Gastroesophageal sphincter (tissue), 4 donors: ENCODE data around the gene LRRC8C. TPM values are rescaled to one million over a fixed set of nuclear protein-coding genes. Genes with fewer than 3 reads are reported as not detected.

Experiments used
- ATAC-seq: fragments of 150-250 bp; one replicate; pipeline ENCODE4 v1.9.1; 2016; ENCODE audit warnings: mild to moderate bottlenecking, moderate library complexity
- H3K27ac ChIP-seq, 4 donors: fragments of 200-600 bp; sonication (generic) in 3 of 4; 1 replicate in 3 of 4; 2 replicates in 1 of 4; pipeline ENCODE4 v1.5.1; 2016 to 2019
- H3K27me3 ChIP-seq: fragments of 200-600 bp; sonication (generic); one replicate; pipeline ENCODE4 v1.5.1; 2019
- H3K36me3 ChIP-seq, 2 donors: fragments of 200-600 bp; sonication (generic); one replicate each; pipeline ENCODE4 v1.5.1; 2019; ENCODE audit warnings: control low read depth in 1 of 2
- H3K4me1 ChIP-seq, 3 donors: fragments of 200-600 bp; sonication (generic); 1 replicate in 2 of 3; 2 replicates in 1 of 3; pipeline ENCODE4 v1.5.1; 2016 to 2019; ENCODE audit warnings: control low read depth in 2 of 3
- H3K4me3 ChIP-seq, 2 donors: fragments of 200-600 bp; sonication (generic); one replicate each; pipeline ENCODE4 v1.5.1; 2019; ENCODE audit warnings: mild to moderate bottlenecking in 1 of 2, moderate library complexity in 1 of 2
- H3K9me3 ChIP-seq, 3 donors: fragments of 200-600 bp; sonication (generic); one replicate each; pipeline ENCODE4 v1.5.1; 2017 to 2019; ENCODE audit warnings: control low read depth in 2 of 3
- CTCF ChIP-seq, 4 experiments: fragments of 200-600 bp in 2 of 4; fragments of 450-650 bp in 2 of 4; sonication (generic) in 1 of 4; IDR thresholded peaks; one replicate each; pipeline ENCODE4 v1.5.1; 2017 to 2019; ENCODE audit warnings: antibody characterized with exemption in 4 of 4, mild to moderate bottlenecking in 2 of 4, moderate library complexity in 2 of 4
- EP300 ChIP-seq: sonication (generic); formaldehyde crosslinking; IDR thresholded peaks from one replicate; pipeline ENCODE4 v1.6.1; 2017; ENCODE audit warnings: antibody characterized with exemption, mild to moderate bottlenecking
- POLR2A ChIP-seq, 2 donors: fragments of 450-650 bp; IDR thresholded peaks; one replicate each; pipeline ENCODE4 v1.6.1; 2017; ENCODE audit warnings: antibody characterized with exemption in 2 of 2, mild to moderate bottlenecking in 2 of 2, moderate library complexity in 1 of 2
- POLR2AphosphoS5 ChIP-seq: sonication (generic); formaldehyde crosslinking; IDR thresholded peaks from one replicate; pipeline ENCODE4 v1.6.1; 2017; ENCODE audit warnings: antibody characterized with exemption
- WGBS, 2 donors: methylation state at CpG; one replicate each; pipeline ENCODE4 v1.1.5; 2018; ENCODE audit warnings: low coverage in 1 of 2; 5-methylcytosine and 5-hydroxymethylcytosine counted together
- total RNA-seq, 4 donors: library from RNA; depleted of rRNA; stranded (reverse); fragments of >200 nt; gene quantifications; one replicate each; pipeline ENCODE4 v1.1.0, GENCODE V29; 2016

Gene LRRC8C
- total RNA-seq, 4 donors from 2014 or later: 5.4 to 9.6 (median 6.2) TPM

- WGBS, 2 donors: 89 to 92% methylated on average over 1 of the region's 1 CpG
- no peak for TF ChIP-seq EP300
- TF ChIP-seq CTCF (IDR thresholded peaks at IDR 0.05): no peak
- TF ChIP-seq POLR2A (IDR thresholded peaks at IDR 0.05): no peak
- TF ChIP-seq POLR2AphosphoS5: no peak
- ATAC-seq: no peak
Observed at GRCh38 chr1:89669441-89669840, 36.5 kb downstream of the LRRC8C start.

DNA sequence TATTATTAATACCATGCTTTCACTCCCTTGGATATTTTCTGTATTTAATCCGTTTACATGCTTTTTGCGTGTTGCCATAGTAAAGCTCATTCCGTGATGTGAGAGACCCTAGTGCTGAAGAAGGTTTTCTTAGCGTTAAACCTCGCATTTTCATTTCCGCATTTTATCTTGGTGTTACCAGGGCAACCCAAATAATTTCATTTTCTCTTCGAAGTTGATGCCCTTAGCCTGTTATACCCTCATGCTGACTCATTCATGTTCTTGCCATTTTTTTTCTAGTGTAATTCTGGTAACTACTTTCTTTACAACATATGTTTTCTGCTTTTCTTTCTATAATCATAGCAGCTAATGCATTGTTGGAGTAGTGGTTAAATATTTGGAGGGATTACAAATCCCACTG, 37.2 kb downstream of the LRRC8C start:
- WGBS, 2 donors: 73 to 87% methylated on average over 6 to 7 of the region's 7 CpGs

More at GRCh38 chr1:89669441-89669840, 36.5 kb downstream of the LRRC8C start:
- no peaks in the 10 kb centered on the region for H3K36me3 ChIP-seq
- no peaks in the 10 kb centered on the region for H3K27me3 ChIP-seq
- peaks cover 0 to 9% (median 0%) of the 10 kb centered on the region in 3 donors for H3K4me1 ChIP-seq
- no peak overlapping the region for H3K4me3 ChIP-seq
- no peak overlapping the region for H3K27ac ChIP-seq
- H3K9me3 ChIP-seq: no peaks in the 10 kb centered on the region

GRCh38 chr1:89670711-89671110, 37.8 kb downstream of the LRRC8C start:
- no peak overlapping the region for H3K4me3 ChIP-seq
- H3K27me3 ChIP-seq: no peaks in the 10 kb centered on the region
- peaks cover 0 to 9% (median 0%) of the 10 kb centered on the region in 3 donors for H3K4me1 ChIP-seq
- H3K36me3 ChIP-seq: no peaks in the 10 kb centered on the region
- no peak for ATAC-seq
- no peak overlapping the region for H3K27ac ChIP-seq
- TF ChIP-seq CTCF (IDR thresholded peaks at IDR 0.05) (no peak), EP300 (no peak), POLR2AphosphoS5 (no peak), POLR2A (IDR thresholded peaks at IDR 0.05) (no peak)
- H3K9me3 ChIP-seq: no peaks in the 10 kb centered on the region

More for the DNA sequence above, 37.2 kb downstream of the LRRC8C start:
- Histone ChIP-seq H3K4me3 (no peak overlapping the region), H3K27ac (no peak overlapping the region), H3K36me3 (no peaks in the 10 kb centered on the region), H3K9me3 (no peaks in the 10 kb centered on the region), H3K27me3 (no peaks in the 10 kb centered on the region), H3K4me1 (peaks cover 0 to 9% (median 0%) of the 10 kb centered on the region in 3 donors)
- TF ChIP-seq CTCF (IDR thresholded peaks at IDR 0.05) (no peak), EP300 (no peak), POLR2AphosphoS5 (no peak), POLR2A (IDR thresholded peaks at IDR 0.05) (no peak)
- ATAC-seq: no peak

DNA sequence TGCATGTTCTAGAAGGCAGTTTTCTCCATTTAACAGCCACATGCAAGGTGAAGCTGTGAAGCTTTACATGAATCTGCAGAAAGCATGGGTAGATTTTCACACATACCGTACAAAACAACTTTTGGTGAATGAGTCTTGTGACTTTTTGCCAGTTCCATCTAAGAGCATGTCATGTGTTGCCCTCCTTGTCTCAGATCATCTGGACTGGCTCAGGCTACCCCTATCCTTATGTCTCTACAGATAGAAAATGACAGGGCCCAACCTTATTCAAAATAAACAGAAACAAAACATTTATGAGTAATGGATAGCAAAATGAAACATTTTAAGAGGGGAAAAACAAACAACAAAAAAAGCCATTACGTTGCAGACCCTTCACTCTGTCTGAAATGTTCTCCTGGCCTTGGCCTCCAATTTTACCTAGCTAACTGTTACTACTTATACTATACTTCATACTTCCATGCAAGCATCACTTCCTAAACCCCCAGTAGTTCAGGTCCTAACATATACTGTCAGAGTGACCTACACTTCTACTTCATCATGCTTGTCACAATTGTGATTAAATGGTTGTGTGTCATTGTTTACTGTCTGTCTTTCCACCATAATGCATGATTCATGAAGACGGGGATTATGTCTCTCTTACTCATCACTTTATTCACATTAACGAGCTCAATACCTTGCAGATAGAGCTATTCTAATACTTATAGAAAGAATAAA, 39.0 kb downstream of the LRRC8C start:
- Histone ChIP-seq H3K4me1 (peaks cover 0 to 9% (median 0%) of the 10 kb centered on the region in 3 donors), H3K27me3 (no peaks in the 10 kb centered on the region), H3K27ac (no peak overlapping the region), H3K36me3 (no peaks in the 10 kb centered on the region), H3K4me3 (no peak overlapping the region), H3K9me3 (no peaks in the 10 kb centered on the region)
- no peak for TF ChIP-seq POLR2A (IDR thresholded peaks at IDR 0.05)
- TF ChIP-seq CTCF (IDR thresholded peaks at IDR 0.05): no peak
- no peak for TF ChIP-seq EP300
- ATAC-seq: no peak
- 47 to 64% methylated on average over 3 of the region's 4 CpGs for WGBS, 2 donors

DNA sequence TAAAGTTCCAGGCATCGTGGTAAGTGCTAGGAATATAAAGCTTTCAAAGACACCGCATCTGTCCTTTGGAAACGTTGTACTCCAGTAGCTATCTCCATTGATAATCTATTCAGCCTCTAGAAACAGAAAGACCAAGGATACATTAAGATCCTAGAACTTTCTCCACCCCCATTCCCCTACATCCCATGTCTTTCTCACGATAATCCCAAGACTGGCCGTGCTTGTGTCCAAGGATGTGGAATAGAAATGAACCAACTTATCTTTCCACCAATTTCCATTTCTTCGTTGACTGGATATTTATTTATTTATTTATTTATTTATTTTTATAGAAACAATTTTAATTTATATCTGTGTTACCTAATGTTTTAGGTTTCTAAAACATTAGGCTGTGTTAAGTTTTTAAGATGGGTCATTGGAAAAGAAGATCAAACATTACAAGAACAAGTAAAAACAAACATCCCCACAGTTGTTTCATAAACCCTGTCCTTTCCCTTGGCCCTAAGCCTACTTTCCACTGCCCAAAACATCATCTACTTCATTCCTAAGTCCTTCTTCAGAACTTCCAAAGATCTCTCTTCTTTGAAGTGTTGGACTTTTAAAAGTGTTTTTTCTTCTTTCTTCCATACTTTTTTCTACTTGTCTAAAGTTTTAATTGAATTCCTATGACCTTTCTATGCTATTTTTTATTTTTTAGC, 39.7 kb downstream of the LRRC8C start:
- Histone ChIP-seq H3K27me3 (no peaks in the 10 kb centered on the region), H3K36me3 (no peaks in the 10 kb centered on the region), H3K4me1 (peaks cover 0 to 9% (median 0%) of the 10 kb centered on the region in 3 donors), H3K27ac (no peak overlapping the region), H3K4me3 (no peak overlapping the region), H3K9me3 (no peaks in the 10 kb centered on the region)
- TF ChIP-seq EP300 (no peak), CTCF (IDR thresholded peaks at IDR 0.05) (no peak)
- no peak for ATAC-seq
- 73 to 81% methylated on average over 6 of the region's 6 CpGs for WGBS, 2 donors
